Transverse colon (tissue), 4 donors: Measurements from ENCODE around the gene SLC39A3. TPM values are rescaled to one million over a fixed set of nuclear protein-coding genes. Genes with fewer than 3 reads are reported as not detected.

Experiments
- DNase-seq: peaks from one replicate; pipeline ENCODE4 v3.0.0-alpha.2; 2019
- H3K27ac ChIP-seq, 4 donors: fragments of 200-600 bp; sonication (generic); 2 replicates each; pipeline ENCODE4 v1.5.1; 2016 to 2018; ENCODE audit warnings: inconsistent platforms in 4 of 4
- H3K27me3 ChIP-seq: fragments of 200-600 bp; sonication (generic); 2 replicates; pipeline ENCODE4 v1.5.1; 2017; ENCODE audit warnings: inconsistent platforms
- H3K36me3 ChIP-seq, 4 donors: fragments of 200-600 bp; sonication (generic); 2 replicates each; pipeline ENCODE4 v1.5.1; 2017 to 2019; ENCODE audit warnings: inconsistent platforms in 4 of 4
- H3K4me1 ChIP-seq, 4 donors: fragments of 200-600 bp; sonication (generic); 2 replicates each; pipeline ENCODE4 v1.5.1; 2017 to 2020; ENCODE audit warnings: inconsistent platforms in 4 of 4
- H3K4me3 ChIP-seq, 4 donors: fragments of 200-600 bp; sonication (generic); 1 replicate in 1 of 4; 2 replicates in 3 of 4; pipeline versions ENCODE4 v1.5.1 to v1.6.1; 2017 to 2019; ENCODE audit warnings: inconsistent platforms in 4 of 4
- H3K9me3 ChIP-seq, 2 donors: fragments of 200-600 bp; sonication (generic); 2 replicates each; pipeline ENCODE4 v1.5.1; 2017 to 2019; ENCODE audit warnings: inconsistent platforms in 2 of 2
- EP300 ChIP-seq: sonication (generic); formaldehyde crosslinking; IDR thresholded peaks from one replicate; pipeline ENCODE4 v1.6.1; 2017; ENCODE audit warnings: antibody characterized with exemption, low read depth
- POLR2A ChIP-seq: fragments of 450-650 bp; IDR thresholded peaks from one replicate; pipeline ENCODE4 v1.6.1; 2016; ENCODE audit warnings: antibody characterized with exemption, mild to moderate bottlenecking, moderate library complexity
- POLR2AphosphoS5 ChIP-seq, 3 donors: sonication (generic); formaldehyde crosslinking; IDR thresholded peaks; one replicate each; pipeline ENCODE4 v1.6.1; 2016; ENCODE audit warnings: antibody characterized with exemption in 3 of 3
- WGBS, 2 donors: methylation state at CpG; one replicate each; pipeline ENCODE4 v1.1.5; 2018; ENCODE audit warnings: low coverage in 1 of 2; 5-methylcytosine and 5-hydroxymethylcytosine counted together
- in situ Hi-C, 4 donors: fragments of 200-750 bp; cut with MboI; loops; one replicate each; pipeline versions ENCODE4 v1.15.0 to v1.15.1; 2017; ENCODE audit warnings: low sequenced_read_pairs in 3 of 4, low pct_ligation_motif_present in 1 of 4, low pct_unique_long_range_greater_than_20kb in 1 of 4
- intact Hi-C: fragments of 100-400 bp; cut with DNase I; formaldehyde crosslinking; loops from one replicate; pipeline ENCODE4 v1.15.1; 2023; ENCODE audit warnings: low total_unique reads
- total RNA-seq, 4 donors: library from RNA; depleted of rRNA; stranded (reverse); fragments of >200 nt; gene quantifications; one replicate each; pipeline ENCODE4 v1.1.0, GENCODE V29; 2016
- TF ChIP-seq, protein P1 (sequence below), 5 experiments: fragments of 200-600 bp in 3 of 5; fragments of 450-650 bp in 2 of 5; sonication (generic) in 3 of 5; IDR thresholded peaks; 1 replicate in 2 of 5; 2 replicates in 3 of 5; pipeline ENCODE4 v1.5.1; 2016 to 2017; ENCODE audit warnings: antibody characterized with exemption in 5 of 5, inconsistent platforms in 3 of 5, mild to moderate bottlenecking in 2 of 5, moderate library complexity in 1 of 5

SLC39A3 gene
- total RNA-seq, 4 donors from 2014 or later, result 10.1 to 40.4 (median 24.7) TPM

DNA sequence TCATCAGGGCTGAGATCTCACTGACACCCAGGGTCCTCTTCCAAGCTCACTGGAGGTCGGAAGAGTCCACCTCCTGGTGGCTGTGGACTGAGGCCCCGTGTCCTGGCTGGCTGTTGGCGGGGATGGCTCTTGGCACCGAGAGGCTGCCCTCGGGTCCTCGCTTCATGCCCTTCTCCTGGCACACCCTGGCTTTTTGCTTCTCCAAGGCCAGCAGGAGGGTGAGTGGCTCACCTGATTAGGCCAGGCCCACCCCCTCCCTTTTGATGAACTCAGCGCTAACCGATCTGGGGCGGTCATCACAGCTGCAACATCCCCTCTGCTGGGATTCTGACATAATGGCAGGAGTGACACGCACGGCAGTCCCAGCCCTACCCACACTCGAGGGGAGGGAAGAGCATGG lies 4.4 kb downstream of the SLC39A3 start:
- WGBS, 2 donors, result 92 to 100% methylated on average over 1 to 12 of the region's 12 CpGs

DNA sequence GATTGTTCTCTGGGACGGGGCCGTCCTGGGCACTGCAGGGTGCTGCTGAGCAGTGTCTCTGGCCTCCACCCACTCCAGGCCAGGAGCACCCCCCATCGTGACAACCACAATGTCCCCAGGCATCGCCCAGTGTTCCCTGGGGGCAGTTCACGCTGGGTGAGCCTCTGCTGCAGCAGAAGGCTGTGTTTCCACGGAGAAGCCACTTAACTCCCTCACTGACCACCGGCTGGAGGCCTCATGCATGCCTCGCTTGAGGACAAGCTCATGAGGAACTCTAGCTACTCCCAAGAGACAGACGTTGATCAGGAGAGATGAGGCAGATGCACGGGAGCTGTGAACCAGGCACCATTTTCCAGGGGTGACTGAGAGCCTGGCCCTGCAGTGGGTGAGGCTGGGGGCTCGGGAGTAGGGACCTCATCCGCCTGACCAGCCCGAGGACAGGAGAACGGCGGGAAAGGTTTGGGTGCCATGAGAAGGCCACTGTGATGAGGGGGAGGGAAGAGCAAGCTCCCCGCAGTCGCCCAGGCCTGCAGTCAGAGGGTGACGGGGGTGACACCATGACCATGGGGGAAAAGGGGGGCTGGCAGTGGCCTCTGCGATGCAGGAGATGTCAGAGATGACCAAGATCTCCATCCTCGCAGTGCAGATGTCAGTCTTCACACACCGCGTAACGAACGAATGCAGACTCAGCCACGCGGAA lies 5.1 kb downstream of the SLC39A3 start:
- Histone ChIP-seq H3K4me1 (peaks cover 5 to 14% (median 7%) of the 10 kb centered on the region in 4 donors), H3K27ac (no peak overlapping the region), H3K36me3 (no peaks in the 10 kb centered on the region), H3K27me3 (no peaks in the 10 kb centered on the region), H3K9me3 (no peaks in the 10 kb centered on the region), H3K4me3 (no peak overlapping the region)
- in situ Hi-C loops (no loop called here), intact Hi-C loops (no loop called here)
- no peak for TF ChIP-seq EP300
- TF ChIP-seq, protein P1, sequence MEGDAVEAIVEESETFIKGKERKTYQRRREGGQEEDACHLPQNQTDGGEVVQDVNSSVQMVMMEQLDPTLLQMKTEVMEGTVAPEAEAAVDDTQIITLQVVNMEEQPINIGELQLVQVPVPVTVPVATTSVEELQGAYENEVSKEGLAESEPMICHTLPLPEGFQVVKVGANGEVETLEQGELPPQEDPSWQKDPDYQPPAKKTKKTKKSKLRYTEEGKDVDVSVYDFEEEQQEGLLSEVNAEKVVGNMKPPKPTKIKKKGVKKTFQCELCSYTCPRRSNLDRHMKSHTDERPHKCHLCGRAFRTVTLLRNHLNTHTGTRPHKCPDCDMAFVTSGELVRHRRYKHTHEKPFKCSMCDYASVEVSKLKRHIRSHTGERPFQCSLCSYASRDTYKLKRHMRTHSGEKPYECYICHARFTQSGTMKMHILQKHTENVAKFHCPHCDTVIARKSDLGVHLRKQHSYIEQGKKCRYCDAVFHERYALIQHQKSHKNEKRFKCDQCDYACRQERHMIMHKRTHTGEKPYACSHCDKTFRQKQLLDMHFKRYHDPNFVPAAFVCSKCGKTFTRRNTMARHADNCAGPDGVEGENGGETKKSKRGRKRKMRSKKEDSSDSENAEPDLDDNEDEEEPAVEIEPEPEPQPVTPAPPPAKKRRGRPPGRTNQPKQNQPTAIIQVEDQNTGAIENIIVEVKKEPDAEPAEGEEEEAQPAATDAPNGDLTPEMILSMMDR (IDR thresholded peaks at IDR 0.05), result no peak
- no peak for TF ChIP-seq POLR2AphosphoS5 (IDR thresholded peaks at IDR 0.05)
- TF ChIP-seq POLR2A, result no peak
- DNase-seq, result no peak
- WGBS, 2 donors, result 88 to 90% methylated on average over 2 to 26 of the region's 26 CpGs

More for the DNA sequence above, 4.4 kb downstream of the SLC39A3 start:
- no peak for DNase-seq
- Histone ChIP-seq H3K4me1 (peaks cover 5 to 14% (median 7%) of the 10 kb centered on the region in 4 donors), H3K4me3 (no peak overlapping the region), H3K9me3 (no peaks in the 10 kb centered on the region), H3K27ac (no peak overlapping the region), H3K36me3 (no peaks in the 10 kb centered on the region), H3K27me3 (no peaks in the 10 kb centered on the region)
- no peak for TF ChIP-seq POLR2A
- no peak for TF ChIP-seq POLR2AphosphoS5 (IDR thresholded peaks at IDR 0.05)
- TF ChIP-seq EP300, result no peak
- TF ChIP-seq, protein P1 (IDR thresholded peaks at IDR 0.05), result no peak
- intact Hi-C loops, result no loop called here
- in situ Hi-C loops, result no loop called here

DNA sequence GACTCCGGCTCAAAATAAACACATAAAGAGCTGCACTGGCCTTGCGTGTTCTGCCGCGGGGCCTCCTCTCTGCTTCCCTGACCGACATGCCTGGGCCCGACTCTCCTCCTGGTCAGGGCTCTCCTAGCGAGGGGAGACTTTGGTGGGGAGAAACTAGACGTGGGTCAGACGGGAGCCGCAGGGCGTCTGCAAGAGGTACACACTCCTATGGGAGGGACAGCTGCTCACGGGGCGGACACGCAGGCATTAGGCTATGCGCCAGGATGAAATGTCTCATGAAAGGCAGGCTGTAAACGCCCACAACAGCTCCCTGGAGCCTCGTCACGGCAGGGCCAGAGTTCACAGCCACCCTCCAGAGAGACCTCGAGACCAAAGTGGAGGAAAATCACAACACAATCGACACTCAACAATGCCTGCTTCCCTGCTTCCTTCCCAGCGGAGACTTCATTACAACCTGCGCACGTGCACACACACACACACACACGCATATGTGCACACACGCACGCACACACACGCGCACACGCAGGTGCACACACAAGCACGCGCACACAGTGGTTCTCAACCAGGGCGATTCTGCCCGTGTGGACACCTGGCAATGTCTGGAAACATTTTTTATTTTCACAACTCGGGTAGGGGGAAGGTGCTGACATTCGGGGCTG lies 5.8 kb downstream of the SLC39A3 start:
- in situ Hi-C loops (no loop called here), intact Hi-C loops (no loop called here)
- DNase-seq, result peak; percentile 55
- peaks cover 1 to 10% (median 3%) of the 10 kb centered on the region in 4 donors for H3K4me1 ChIP-seq
- H3K27me3 ChIP-seq, result no peaks in the 10 kb centered on the region
- TF ChIP-seq POLR2AphosphoS5 (IDR thresholded peaks at IDR 0.05) (no peak), POLR2A (no peak), EP300 (no peak)
- TF ChIP-seq, protein P1 (IDR thresholded peaks at IDR 0.05), result no peak
- no peaks in the 10 kb centered on the region for H3K36me3 ChIP-seq
- H3K9me3 ChIP-seq, result no peaks in the 10 kb centered on the region
- WGBS, 2 donors, result 72% methylated on average over 35 of the region's 35 CpGs; no CpG with 5 or more reads in 1 of the 2 donors
- no peak overlapping the region for H3K4me3 ChIP-seq
- H3K27ac ChIP-seq, result no peak overlapping the region

DNA sequence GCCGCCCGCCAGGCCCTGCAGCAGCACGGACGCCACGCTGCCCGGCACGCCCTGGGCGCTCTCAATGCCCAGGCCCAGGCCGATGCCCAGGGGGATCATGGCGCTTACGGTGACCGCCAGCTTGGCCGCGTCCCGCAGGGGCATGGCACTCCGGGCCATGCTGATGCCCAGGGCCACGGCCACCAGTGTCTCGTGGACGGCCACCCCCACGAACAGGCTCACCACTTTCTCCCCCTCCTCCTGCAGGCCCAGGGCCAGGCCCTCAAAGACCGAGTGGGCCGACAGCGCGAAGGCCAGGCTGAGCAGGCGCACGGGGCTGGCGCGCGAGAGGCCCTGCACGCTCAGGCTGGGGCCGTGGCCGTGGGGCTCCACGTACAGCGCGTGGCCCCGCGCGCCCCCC lies 6.9 kb downstream of the SLC39A3 start:
- in situ Hi-C loops (no loop called here), intact Hi-C loops (no loop called here)
- Histone ChIP-seq H3K27me3 (peaks cover 1% of the 10 kb centered on the region), H3K9me3 (no peaks in the 10 kb centered on the region), H3K36me3 (no peaks in the 10 kb centered on the region), H3K4me3 (no peak overlapping the region), H3K27ac (no peak overlapping the region), H3K4me1 (no peaks in the 10 kb centered on the region)
- TF ChIP-seq POLR2A (no peak), EP300 (no peak), POLR2AphosphoS5 (IDR thresholded peaks at IDR 0.05) (no peak)
- TF ChIP-seq, protein P1 (IDR thresholded peaks at IDR 0.05), result no peak
- 98% methylated on average over 26 of the region's 38 CpGs; no CpG with 5 or more reads in 1 of the 2 donors for WGBS, 2 donors
- no peak for DNase-seq
